HG02970 (cell line): ENCODE data around the gene COPS4.
A peak's percentile ranks its signal among the peaks of the same experiment; 100 is the strongest.
"Not testable (repeated sequence)": the region's sequence is repeated elsewhere in the genome, so short reads cannot be mapped to it uniquely, and the experiment has no call there.

Experiments used
- ATAC-seq: cut with Tn5 transposase; IDR thresholded peaks from one replicate; pipeline ENCODE4 v1.9.1; 2021; ENCODE audit warnings: mild to moderate bottlenecking, moderate library complexity, moderate number of reproducible peaks; ENCODE audit not compliant: unreplicated experiment, low FRiP score

Gene COPS4

GRCh38 chr4:83022724-83023450 is 12.1 kb upstream of the COPS4 start:
- no peak for ATAC-seq

- ATAC-seq: not testable (repeated sequence)
Measured at GRCh38 chr4:83023599-83023998, 11.4 kb upstream of the COPS4 start.

- no peak for ATAC-seq
Measured at GRCh38 chr4:83024233-83024632, 10.8 kb upstream of the COPS4 start.

- no peak for ATAC-seq
Measured at GRCh38 chr4:83025563-83025962, 9.4 kb upstream of the COPS4 start.

- ATAC-seq: no peak
Measured at GRCh38 chr4:83028976-83029375, 6.0 kb upstream of the COPS4 start.

DNA sequence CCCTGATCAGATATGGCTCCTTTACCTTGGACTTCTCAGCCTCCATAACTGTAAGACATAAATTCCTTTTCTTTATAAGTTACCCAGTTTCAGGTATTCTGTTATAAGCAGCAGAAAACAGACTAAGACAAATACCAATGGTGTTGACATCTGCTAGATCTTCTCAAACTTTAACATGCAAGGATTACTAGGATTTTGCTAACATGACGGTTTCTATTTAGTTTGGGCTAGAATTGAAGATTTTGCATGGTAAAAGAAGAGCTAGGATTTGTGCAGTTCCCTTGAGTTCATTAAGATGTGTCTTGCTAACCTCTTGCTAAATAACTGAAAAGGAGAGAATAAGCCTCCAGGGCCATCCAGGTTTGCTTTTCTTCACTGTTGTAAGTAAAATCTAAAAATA is 5.3 kb upstream of the COPS4 start:
- ATAC-seq: no peak

- no peak for ATAC-seq
Measured at GRCh38 chr4:83036991-83037665, 2.1 kb downstream of the COPS4 start.

GRCh38 chr4:83040269-83040668 is 5.3 kb downstream of the COPS4 start:
- ATAC-seq: no peak

DNA sequence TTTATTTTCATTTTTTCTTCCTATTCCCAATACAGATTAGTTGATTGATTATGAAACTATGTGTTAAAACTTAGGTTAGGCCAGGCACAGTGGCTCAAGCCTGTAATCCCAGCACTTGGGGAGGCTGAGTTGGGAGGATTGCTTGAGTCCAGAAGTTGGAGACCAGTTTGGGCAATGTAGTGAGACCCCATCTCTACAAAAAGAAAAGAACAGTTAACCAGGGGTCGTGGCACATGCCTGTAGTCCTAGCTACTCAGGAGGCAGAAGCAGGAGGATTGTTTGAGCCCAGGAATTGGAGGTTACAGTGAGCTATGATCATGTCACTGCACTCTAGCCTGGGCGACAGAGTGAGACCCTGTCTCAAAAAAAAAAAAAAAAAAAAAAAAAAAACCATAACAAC is 8.2 kb downstream of the COPS4 start:
- ATAC-seq: not testable (repeated sequence)

GRCh38 chr4:83043801-83044407 is 8.9 kb downstream of the COPS4 start:
- no peak for ATAC-seq

DNA sequence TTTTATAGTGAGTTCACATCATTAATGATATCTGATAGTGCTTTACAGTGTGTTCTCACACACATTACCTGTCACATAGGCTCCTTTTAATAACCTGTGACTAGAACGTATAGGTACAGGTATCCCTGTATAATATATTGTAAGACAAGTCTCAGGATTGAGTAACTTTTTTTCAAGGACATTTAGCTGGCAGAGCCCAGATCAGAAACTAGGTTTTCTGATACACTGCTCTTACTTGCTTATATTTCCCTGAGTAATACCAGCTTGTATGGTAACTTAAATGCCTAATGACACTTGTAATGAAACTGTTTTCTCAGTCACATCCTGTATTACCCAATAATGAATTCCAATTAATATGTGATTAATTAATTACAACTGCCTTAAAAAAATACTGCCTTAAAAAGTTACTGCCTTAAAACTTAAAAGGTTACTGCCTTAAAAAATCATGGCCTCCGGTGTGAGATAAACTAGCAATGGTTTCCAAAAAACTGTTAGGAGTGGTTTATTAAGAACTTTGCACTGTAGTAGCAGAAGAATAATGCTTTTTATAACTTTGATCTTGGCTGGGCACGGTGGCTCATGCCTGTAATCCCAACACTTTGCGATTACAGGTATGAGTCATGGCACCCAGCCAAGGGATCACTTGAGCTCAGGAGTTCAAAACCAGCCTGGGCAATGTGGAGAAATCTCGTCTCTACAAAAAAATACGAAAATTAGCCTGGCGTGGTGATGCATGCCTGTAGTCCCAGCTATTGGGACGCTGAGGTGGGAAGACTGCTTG is 11.9 kb downstream of the COPS4 start:
- no peak for ATAC-seq

- ATAC-seq: not testable (repeated sequence)
Measured at GRCh38 chr4:83048781-83049180, 13.8 kb downstream of the COPS4 start.

DNA sequence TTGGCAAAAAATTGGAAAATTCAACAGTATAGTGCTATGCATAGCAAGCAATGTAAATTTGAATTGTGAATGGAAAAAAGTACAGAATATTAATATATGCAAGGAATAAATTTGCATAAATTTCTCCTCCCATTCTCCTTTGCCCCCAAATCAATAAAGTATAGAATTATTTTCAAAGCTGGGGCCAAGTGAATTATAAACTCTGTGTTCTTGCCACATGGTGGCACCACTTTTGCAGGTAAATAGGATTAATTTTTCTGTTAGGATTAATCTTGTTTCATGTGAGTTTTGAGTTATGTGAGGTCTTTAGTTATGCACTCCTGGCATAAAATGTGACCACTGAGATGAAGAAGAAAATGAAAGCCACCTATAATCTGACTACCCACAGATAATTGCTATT is 19.9 kb downstream of the COPS4 start:
- ATAC-seq: no peak

DNA sequence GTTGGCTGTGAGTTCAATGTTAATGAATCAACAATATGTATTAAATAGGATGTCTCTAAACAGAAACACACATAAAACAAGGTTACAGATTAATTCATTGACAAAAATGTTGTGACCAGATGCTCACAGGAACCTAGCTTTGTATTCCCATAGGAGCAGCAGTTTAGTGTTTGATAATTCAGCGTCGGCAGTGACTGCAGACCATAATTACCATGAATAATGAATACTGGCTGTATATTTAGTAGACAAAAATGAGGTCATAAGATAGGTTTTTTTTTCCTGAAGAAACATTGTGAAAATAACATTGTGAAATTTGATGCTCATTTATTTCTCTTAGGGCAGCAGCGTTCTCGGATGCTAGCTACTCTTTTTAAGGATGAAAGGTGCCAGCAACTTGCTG is 27.8 kb downstream of the COPS4 start:
- no peak for ATAC-seq

DNA sequence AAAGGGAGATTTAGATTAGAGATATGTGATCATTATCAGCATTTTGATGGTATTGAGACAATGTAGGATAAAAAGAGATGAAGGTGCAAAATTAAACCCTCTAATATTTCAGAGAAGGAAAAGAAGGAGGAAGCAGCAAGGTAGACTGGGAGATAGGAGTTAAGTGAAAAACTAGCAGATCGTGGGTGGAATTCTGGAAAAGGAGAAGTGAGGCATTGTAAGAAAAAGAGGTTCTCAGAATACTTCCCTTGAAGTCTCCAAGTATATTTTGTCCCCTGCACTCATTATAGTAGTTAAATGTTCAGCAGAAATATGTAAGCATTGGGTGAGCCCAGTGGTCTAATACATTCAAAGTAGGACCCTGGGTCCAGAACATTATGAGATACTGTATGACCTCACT is 30.3 kb downstream of the COPS4 start:
- no peak for ATAC-seq

- no peak for ATAC-seq
Measured at GRCh38 chr4:83067058-83067639, 32.2 kb downstream of the COPS4 start.

- ATAC-seq: no peak
Measured at GRCh38 chr4:83071116-83071515, 36.1 kb downstream of the COPS4 start.

GRCh38 chr4:83074086-83074704 is 39.2 kb downstream of the COPS4 start:
- peak; percentile 64 for ATAC-seq

GRCh38 chr4:83074783-83075182 is 39.8 kb downstream of the COPS4 start:
- ATAC-seq: not testable (repeated sequence)
